Upper lobe of left lung (tissue), 4 donors: ENCODE data around the gene PDE4D.

Experiments used
- CTCF ChIP-seq, 6 experiments: fragments of 450-650 bp in 4 of 6; fragments of 200-600 bp in 2 of 6; sonication (generic) in 2 of 6; IDR thresholded peaks; one replicate each; pipeline ENCODE4 v1.5.1; 2016 to 2019; ENCODE audit warnings: antibody characterized with exemption in 6 of 6
- POLR2A ChIP-seq, 4 donors: fragments of 450-650 bp; IDR thresholded peaks; one replicate each; pipeline ENCODE4 v1.5.1; 2016 to 2017; ENCODE audit warnings: antibody characterized with exemption in 4 of 4, mild to moderate bottlenecking in 2 of 4
- POLR2AphosphoS5 ChIP-seq, 2 donors: sonication (generic); formaldehyde crosslinking; IDR thresholded peaks; one replicate each; pipeline ENCODE4 v1.5.1; 2017; ENCODE audit warnings: antibody characterized with exemption in 2 of 2

GRCh38 chr5:59117320-59117719 lies 776.2 kb downstream of the PDE4D start:
- TF ChIP-seq CTCF (IDR thresholded peaks at IDR 0.05) (no peak), POLR2A (IDR thresholded peaks at IDR 0.05) (no peak), POLR2AphosphoS5 (IDR thresholded peaks at IDR 0.05) (no peak)
